Fibroblast of lung (primary cell): ENCODE results near the gene TVP23A.

Source experiments
- CTCF ChIP-seq, 2 donors: IDR thresholded peaks in 1 of 2; conservative IDR thresholded peaks in 1 of 2; 1 replicate in 1 of 2; 2 replicates in 1 of 2; pipeline ENCODE4 v1.5.1; 2011 to 2012; ENCODE audit warnings: low read length in 2 of 2, control low read depth in 1 of 2, inconsistent platforms in 1 of 2, low read depth in 1 of 2, mild to moderate bottlenecking in 1 of 2
- EZH2 ChIP-seq: IDR thresholded peaks from 2 replicates; pipeline ENCODE4 v1.5.1; 2012; ENCODE audit warnings: low read length, control low read depth, mild to moderate bottlenecking; ENCODE audit errors: missing control alignments

DNA sequence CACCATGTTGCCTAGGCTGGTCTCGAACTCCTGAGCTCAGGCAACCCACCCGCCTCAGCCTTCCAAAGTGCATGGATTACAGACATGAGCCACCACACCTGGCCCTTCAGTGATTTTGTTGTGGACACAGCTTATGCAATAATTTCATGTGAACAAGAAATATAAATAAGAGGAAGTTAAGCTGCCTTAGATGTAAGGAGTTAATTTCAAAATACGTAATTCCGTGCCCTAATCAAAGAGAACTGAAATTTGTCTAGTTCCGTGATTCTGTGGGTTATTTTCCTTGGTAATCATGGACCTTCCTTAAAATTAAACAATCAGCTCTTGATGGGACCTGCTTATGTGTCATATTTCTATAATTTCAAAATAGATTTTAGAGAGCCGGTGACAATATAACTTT, 11.9 kb downstream of the TVP23A start:
- no peak for TF ChIP-seq CTCF (conservative IDR thresholded peaks at IDR 0.05 in 1 of 2, IDR thresholded peaks at IDR 0.05 in 1 of 2; ENCODE audit: low read depth in 1 of 2, low read length in 2 of 2)
- TF ChIP-seq EZH2: no peak
